Tibial nerve (tissue), 4 donors: Measurements from ENCODE around the gene CD209.

Experiments
- CTCF ChIP-seq, 5 experiments: fragments of 200-600 bp in 3 of 5; fragments of 450-650 bp in 2 of 5; sonication (generic) in 3 of 5; IDR thresholded peaks; one replicate each; pipeline ENCODE4 v1.5.1; 2016 to 2019; ENCODE audit warnings: antibody characterized with exemption in 5 of 5, mild to moderate bottlenecking in 3 of 5, moderate library complexity in 2 of 5
- EP300 ChIP-seq, 2 donors: sonication (generic); formaldehyde crosslinking; IDR thresholded peaks; one replicate each; pipeline ENCODE4 v1.6.1; 2017; ENCODE audit warnings: antibody characterized with exemption in 2 of 2, mild to moderate bottlenecking in 1 of 2

- TF ChIP-seq CTCF (IDR thresholded peaks at IDR 0.05) (no peak), EP300 (IDR thresholded peaks at IDR 0.05) (no peak)
Observed at GRCh38 chr19:7792281-7792680, 44.9 kb upstream of the CD209 start.
